H9 (cell line): ENCODE data around the gene HHAT. TPM values are rescaled to one million over a fixed set of nuclear protein-coding genes. Genes with fewer than 3 reads are reported as not detected.

Experiments used
- DNase-seq: peaks from one replicate; pipeline ENCODE4 v3.0.0-alpha.2; 2017
- H2AFZ ChIP-seq: one replicate; pipeline ENCODE4 v1.6.1; 2013; ENCODE audit warnings: mild to moderate bottlenecking, low read length, control low read depth, moderate library complexity
- H2AK5ac ChIP-seq: 2 replicates; pipeline ENCODE4 v1.6.1; 2013; ENCODE audit warnings: low read length, control low read depth, mixed read lengths; ENCODE audit not compliant: insufficient read length
- H2BK120ac ChIP-seq: one replicate; pipeline ENCODE4 v1.6.1; 2013; ENCODE audit warnings: low read depth, mild to moderate bottlenecking, low read length, control low read depth, inconsistent platforms; ENCODE audit not compliant: poor library complexity, severe bottlenecking
- H2BK12ac ChIP-seq: 2 replicates; pipeline ENCODE4 v1.6.1; 2013; ENCODE audit warnings: low read length, control low read depth, mixed read lengths, low read depth; ENCODE audit not compliant: insufficient read length
- H2BK15ac ChIP-seq: 2 replicates; pipeline ENCODE4 v1.6.1; 2013; ENCODE audit warnings: low read depth, low read length, control low read depth
- H2BK20ac ChIP-seq: one replicate; pipeline ENCODE4 v1.6.1; 2013; ENCODE audit warnings: low read depth, mild to moderate bottlenecking, low read length, control low read depth, inconsistent platforms; ENCODE audit not compliant: poor library complexity, severe bottlenecking
- H2BK5ac ChIP-seq: 2 replicates; pipeline ENCODE4 v1.6.1; 2013; ENCODE audit warnings: low read length, control low read depth, mixed read lengths; ENCODE audit not compliant: insufficient read length
- H3K14ac ChIP-seq: 2 replicates; pipeline ENCODE4 v1.6.1; 2013; ENCODE audit warnings: low read length, control low read depth; ENCODE audit not compliant: insufficient read depth
- H3K18ac ChIP-seq: 2 replicates; pipeline ENCODE4 v1.6.1; 2013; ENCODE audit warnings: low read depth, mild to moderate bottlenecking, mixed read lengths, low read length, control low read depth; ENCODE audit not compliant: insufficient read length
- H3K23ac ChIP-seq: 2 replicates; pipeline ENCODE4 v1.6.1; 2013; ENCODE audit warnings: low read length, control low read depth, mixed read lengths, low read depth; ENCODE audit not compliant: insufficient read length
- H3K23me2 ChIP-seq: 2 replicates; pipeline ENCODE4 v1.6.1; 2013; ENCODE audit warnings: low read depth, mild to moderate bottlenecking, mixed read lengths, low read length, control low read depth; ENCODE audit not compliant: insufficient read length, poor library complexity, severe bottlenecking
- H3K27ac ChIP-seq: 2 replicates; pipeline ENCODE4 v1.5.1; 2013; ENCODE audit warnings: low read length, control low read depth, mixed read lengths, low read depth; ENCODE audit not compliant: insufficient read length
- H3K27me3 ChIP-seq: 2 replicates; pipeline ENCODE4 v1.6.1; 2013; ENCODE audit warnings: low read length, control low read depth, inconsistent platforms; ENCODE audit not compliant: insufficient read depth
- H3K4ac ChIP-seq: 2 replicates; pipeline ENCODE4 v1.6.1; 2013; ENCODE audit warnings: low read depth, mild to moderate bottlenecking, control low read depth, inconsistent platforms, low read length, moderate library complexity
- H3K4me1 ChIP-seq: 2 replicates; pipeline ENCODE4 v1.6.1; 2013; ENCODE audit warnings: low read length, control low read depth, inconsistent platforms; ENCODE audit not compliant: insufficient read depth
- H3K4me2 ChIP-seq: 2 replicates; pipeline ENCODE4 v1.6.1; 2013; ENCODE audit warnings: low read length, control low read depth, mixed read lengths; ENCODE audit not compliant: insufficient read length, insufficient read depth
- H3K56ac ChIP-seq: 2 replicates; pipeline ENCODE4 v1.6.1; 2013; ENCODE audit warnings: low read depth, mild to moderate bottlenecking, mixed read lengths, low read length, control low read depth; ENCODE audit not compliant: insufficient read length
- H3K79me1 ChIP-seq: 2 replicates; pipeline ENCODE4 v1.6.1; 2013; ENCODE audit warnings: low read depth, mild to moderate bottlenecking, moderate library complexity, low read length, control low read depth, inconsistent platforms; ENCODE audit not compliant: insufficient read depth, poor library complexity, severe bottlenecking
- H3K79me2 ChIP-seq: 2 replicates; pipeline ENCODE4 v1.6.1; 2013; ENCODE audit warnings: low read length, control low read depth, inconsistent platforms; ENCODE audit not compliant: insufficient read depth
- H3K9ac ChIP-seq: 2 replicates; pipeline ENCODE4 v1.6.1; 2013; ENCODE audit warnings: low read length, control low read depth, mixed read lengths; ENCODE audit not compliant: insufficient read length; ENCODE audit errors: extremely low read depth
- H3K9me3 ChIP-seq: one replicate; pipeline ENCODE4 v1.6.1; 2013; ENCODE audit warnings: low read depth, low read length, inconsistent platforms; ENCODE audit not compliant: control insufficient read depth
- H3T11ph ChIP-seq: one replicate; pipeline ENCODE4 v1.6.1; 2013; ENCODE audit warnings: mild to moderate bottlenecking, low read length, control low read depth, inconsistent platforms
- H4K20me1 ChIP-seq: one replicate; pipeline ENCODE4 v1.6.1; 2013; ENCODE audit not compliant: control insufficient read depth, insufficient read length, insufficient read depth
- H4K5ac ChIP-seq: 2 replicates; pipeline ENCODE4 v1.6.1; 2013; ENCODE audit warnings: low read depth, mild to moderate bottlenecking, mixed read lengths, low read length, control low read depth; ENCODE audit not compliant: insufficient read length
- H4K8ac ChIP-seq: replicated peaks from 2 replicates; pipeline ENCODE4 v1.6.1; 2013; ENCODE audit warnings: low read length, control low read depth, mixed read lengths, low read depth; ENCODE audit not compliant: insufficient read length
- H4K91ac ChIP-seq: 2 replicates; pipeline ENCODE4 v1.6.1; 2013; ENCODE audit warnings: low read depth, mild to moderate bottlenecking, moderate library complexity, mixed read lengths, low read length, control low read depth; ENCODE audit not compliant: insufficient read length
- H3K27ac Mint-ChIP-seq, 3 experiments: 2 replicates in 2 of 3; 3 replicates in 1 of 3; pipeline ENCODE4 v1.8.0; 2020 to 2021; ENCODE audit warnings: mixed read lengths in 3 of 3, mild to moderate bottlenecking in 1 of 3, moderate library complexity in 1 of 3
- H3K27me3 Mint-ChIP-seq: 2 replicates; pipeline ENCODE4 v1.8.0; 2021; ENCODE audit warnings: low read depth, mild to moderate bottlenecking, moderate library complexity, mixed read lengths
- H3K36me3 Mint-ChIP-seq, 3 experiments: 2 replicates in 2 of 3; 3 replicates in 1 of 3; pipeline ENCODE4 v1.8.0; 2020 to 2021; ENCODE audit warnings: low read depth in 3 of 3, mixed read lengths in 3 of 3; ENCODE audit not compliant: insufficient read depth in 1 of 3
- H3K4me1 Mint-ChIP-seq, 2 experiments: 2 replicates each; pipeline ENCODE4 v1.8.0; 2020; ENCODE audit warnings: mixed read lengths in 2 of 2
- H3K4me3 Mint-ChIP-seq, 2 experiments: 2 replicates in 1 of 2; 3 replicates in 1 of 2; pipeline ENCODE4 v1.8.0; 2020 to 2021; ENCODE audit warnings: mild to moderate bottlenecking in 2 of 2, mixed read lengths in 2 of 2, moderate library complexity in 1 of 2
- H3K9me3 Mint-ChIP-seq, 2 experiments: 2 replicates in 1 of 2; 3 replicates in 1 of 2; pipeline ENCODE4 v1.8.0; 2020; ENCODE audit warnings: mild to moderate bottlenecking in 2 of 2, mixed read lengths in 2 of 2, moderate library complexity in 1 of 2
- CTCF ChIP-seq: fragments of 200-600 bp; sonication (generic); conservative IDR thresholded peaks from 3 replicates; pipeline ENCODE4 v1.8.0; 2021; ENCODE audit warnings: antibody characterized with exemption, mild to moderate bottlenecking
- WGBS: extraction: QIAGEN DNeasy Blood & Tissue Kit; methylation state at CpG from one replicate; pipeline ENCODE4 v1.1.7; 2013; ENCODE audit warnings: missing lambda C conversion rate, low lambda C conversion rate, mixed read lengths; ENCODE audit not compliant: insufficient read length; ENCODE audit errors: extremely low coverage; 5-methylcytosine and 5-hydroxymethylcytosine counted together
- total RNA-seq: library from RNA; stranded (reverse); gene quantifications from 2 replicates; pipeline ENCODE4 v1.2.1, GENCODE V29; 2021

HHAT gene
- total RNA-seq, 1 experiment from 2014 or later = 0.48 TPM

GRCh38 chr1:210482945-210483617 lies 154.4 kb downstream of the HHAT start:
- no peak overlapping the region for H4K91ac ChIP-seq
- peak overlapping the region in 1 of 3 experiments; percentile 9; a peak in 1 of 7 replicates for H3K27ac Mint-ChIP-seq
- no peak overlapping the region for H3K4me2 ChIP-seq
- no peak overlapping the region for H4K5ac ChIP-seq
- no peak overlapping the region for H2BK120ac ChIP-seq
- H2BK12ac ChIP-seq = no peak overlapping the region
- no peaks in the 10 kb centered on the region; the same call in 1 of the 2 replicates for H3K4me1 ChIP-seq
- H3K4ac ChIP-seq = no peak overlapping the region
- H2BK5ac ChIP-seq = no peak overlapping the region
- H3K23ac ChIP-seq = no peak overlapping the region
- no peak overlapping the region for H3K14ac ChIP-seq
- no peaks in the 10 kb centered on the region; the same call in 1 of the 2 replicates for H3K27me3 Mint-ChIP-seq
- TF ChIP-seq CTCF = no peak
- WGBS = no CpG with 5 or more reads among the region's 3 CpGs
- H3K79me1 ChIP-seq = no peaks in the 10 kb centered on the region
- H3K79me2 ChIP-seq = no peaks in the 10 kb centered on the region
- no peak overlapping the region; a peak in 1 of 5 replicates for H3K4me3 Mint-ChIP-seq
- no peak overlapping the region for H2BK15ac ChIP-seq
- H3K9me3 ChIP-seq = no peaks in the 10 kb centered on the region
- no peaks in the 10 kb centered on the region for H4K20me1 ChIP-seq
- no peak overlapping the region for H3K27ac ChIP-seq
- H2AFZ ChIP-seq = no peak overlapping the region
- H3K27me3 ChIP-seq = no peaks in the 10 kb centered on the region
- H3K36me3 Mint-ChIP-seq = no peaks in the 10 kb centered on the region
- H4K8ac ChIP-seq = no peak overlapping the region
- H2AK5ac ChIP-seq = no peak overlapping the region
- H3K56ac ChIP-seq = no peak overlapping the region
- no peaks in the 10 kb centered on the region for H3K23me2 ChIP-seq
- H3K9me3 Mint-ChIP-seq = no peaks in the 10 kb centered on the region
- H3K9ac ChIP-seq = no peak overlapping the region
- peaks cover 17 to 18% of the 10 kb centered on the region in 2 experiments for H3K4me1 Mint-ChIP-seq
- DNase-seq = no peak
- no peak overlapping the region for H3K18ac ChIP-seq
- no peak overlapping the region for H2BK20ac ChIP-seq
- no peak overlapping the region for H3T11ph ChIP-seq
